Mesodermal cell (in vitro differentiated cells): Measurements from ENCODE around the gene STAB2.

Experiments used
- H3K27ac ChIP-seq: 2 replicates; pipeline ENCODE4 v1.7.0; 2013; ENCODE audit warnings: mild to moderate bottlenecking, low read depth, low read length, moderate library complexity; ENCODE audit not compliant: severe bottlenecking
- H3K36me3 ChIP-seq: 2 replicates; pipeline ENCODE4 v1.7.1; 2013; ENCODE audit warnings: mild to moderate bottlenecking, low read length, moderate library complexity; ENCODE audit not compliant: control insufficient read depth, insufficient read depth
- H3K4me1 ChIP-seq: one replicate; pipeline ENCODE4 v1.7.1; 2013; ENCODE audit warnings: mild to moderate bottlenecking, low read length; ENCODE audit not compliant: insufficient read depth, control insufficient read depth, poor library complexity, severe bottlenecking
- H3K4me3 ChIP-seq: 2 replicates; pipeline ENCODE4 v1.7.0; 2013; ENCODE audit warnings: low read length, control low read depth, mild to moderate bottlenecking; ENCODE audit not compliant: insufficient read depth, poor library complexity, severe bottlenecking; ENCODE audit errors: extremely low read depth
- H3K9me3 ChIP-seq: 2 replicates; pipeline ENCODE4 v1.7.1; 2013; ENCODE audit warnings: mild to moderate bottlenecking, low read length, moderate library complexity; ENCODE audit not compliant: control insufficient read depth
- WGBS, 2 experiments: methylation state at CpG; one replicate each; pipeline ENCODE4 v1.1.5; 2013; ENCODE audit warnings: missing lambda C conversion rate in 2 of 2; ENCODE audit not compliant: insufficient coverage in 2 of 2; 5-methylcytosine and 5-hydroxymethylcytosine counted together

The STAB2 gene

GRCh38 chr12:103558879-103559278, 28.2 kb upstream of the STAB2 start:
- Histone ChIP-seq H3K9me3 (peaks cover 3% of the 10 kb centered on the region), H3K4me1 (peaks cover 15% of the 10 kb centered on the region), H3K27ac (no peak overlapping the region), H3K4me3 (no peak overlapping the region), H3K36me3 (no peaks in the 10 kb centered on the region)
- 100% methylated on average over 1 of the region's 1 CpG for WGBS, 2 experiments

- peaks cover 15% of the 10 kb centered on the region for H3K4me1 ChIP-seq
- H3K27ac ChIP-seq: peak overlapping the region; percentile 95
- no peak overlapping the region for H3K4me3 ChIP-seq
- 70 to 83% methylated on average over 2 of the region's 2 CpGs for WGBS, 2 experiments
- no peaks in the 10 kb centered on the region for H3K9me3 ChIP-seq
- no peaks in the 10 kb centered on the region for H3K36me3 ChIP-seq
Measured at GRCh38 chr12:103560604-103561101, 26.4 kb upstream of the STAB2 start.

GRCh38 chr12:103561174-103561573, 25.9 kb upstream of the STAB2 start:
- Histone ChIP-seq H3K36me3 (no peaks in the 10 kb centered on the region), H3K4me3 (no peak overlapping the region), H3K4me1 (peaks cover 15% of the 10 kb centered on the region), H3K27ac (peak overlapping the region; percentile 95), H3K9me3 (peaks cover 2% of the 10 kb centered on the region)
- 70 to 75% methylated on average over 4 to 5 of the region's 5 CpGs for WGBS, 2 experiments

- Histone ChIP-seq H3K9me3 (peaks cover 5% of the 10 kb centered on the region), H3K27ac (no peak overlapping the region), H3K4me3 (no peak overlapping the region), H3K4me1 (peaks cover 5% of the 10 kb centered on the region), H3K36me3 (no peaks in the 10 kb centered on the region)
- no CpG with 5 or more reads among the region's 1 CpG for WGBS, 2 experiments
Measured at GRCh38 chr12:103566398-103566797, 20.7 kb upstream of the STAB2 start.

GRCh38 chr12:103569278-103569677, 17.8 kb upstream of the STAB2 start:
- Histone ChIP-seq H3K4me3 (no peak overlapping the region), H3K4me1 (peaks cover 4% of the 10 kb centered on the region), H3K9me3 (peaks cover 5% of the 10 kb centered on the region), H3K36me3 (no peaks in the 10 kb centered on the region), H3K27ac (no peak overlapping the region)
- 83 to 100% methylated on average over 1 of the region's 1 CpG for WGBS, 2 experiments

GRCh38 chr12:103571286-103571685, 15.8 kb upstream of the STAB2 start:
- Histone ChIP-seq H3K4me3 (no peak overlapping the region), H3K9me3 (peaks cover 2% of the 10 kb centered on the region), H3K36me3 (no peaks in the 10 kb centered on the region), H3K4me1 (peaks cover 4% of the 10 kb centered on the region), H3K27ac (peak overlapping the region; percentile 70)
- whole genome bisulfite sequencing, 2 experiments: 9 to 30% methylated on average over 13 to 16 of the region's 18 CpGs

GRCh38 chr12:103572312-103573045, 14.6 kb upstream of the STAB2 start:
- H3K36me3 ChIP-seq: no peaks in the 10 kb centered on the region
- no peak overlapping the region for H3K4me3 ChIP-seq
- H3K4me1 ChIP-seq: peaks cover 4% of the 10 kb centered on the region
- WGBS, 2 experiments: 93 to 100% methylated on average over 2 to 3 of the region's 4 CpGs
- H3K9me3 ChIP-seq: no peaks in the 10 kb centered on the region
- no peak overlapping the region for H3K27ac ChIP-seq

- Histone ChIP-seq H3K9me3 (no peaks in the 10 kb centered on the region), H3K27ac (no peak overlapping the region), H3K36me3 (no peaks in the 10 kb centered on the region), H3K4me1 (peaks cover 4% of the 10 kb centered on the region), H3K4me3 (no peak overlapping the region)
- 90 to 94% methylated on average over 3 of the region's 3 CpGs for WGBS, 2 experiments
Measured at GRCh38 chr12:103573185-103573584, 13.9 kb upstream of the STAB2 start.

- no peaks in the 10 kb centered on the region for H3K4me1 ChIP-seq
- H3K4me3 ChIP-seq: no peak overlapping the region
- H3K27ac ChIP-seq: no peak overlapping the region
- no peaks in the 10 kb centered on the region for H3K9me3 ChIP-seq
- WGBS, 2 experiments: 83% methylated on average over 1 of the region's 2 CpGs; no CpG with 5 or more reads in 1 of the 2 experiments
- H3K36me3 ChIP-seq: no peaks in the 10 kb centered on the region
Measured at GRCh38 chr12:103578926-103579325, 8.1 kb upstream of the STAB2 start.

- Histone ChIP-seq H3K4me3 (no peak overlapping the region), H3K27ac (no peak overlapping the region), H3K4me1 (no peaks in the 10 kb centered on the region), H3K36me3 (no peaks in the 10 kb centered on the region), H3K9me3 (no peaks in the 10 kb centered on the region)
- 82% methylated on average over 1 of the region's 1 CpG; no CpG with 5 or more reads in 1 of the 2 experiments for WGBS, 2 experiments
Measured at GRCh38 chr12:103580026-103580425, 7.0 kb upstream of the STAB2 start.

- no peak overlapping the region for H3K4me3 ChIP-seq
- no peaks in the 10 kb centered on the region for H3K4me1 ChIP-seq
- no peaks in the 10 kb centered on the region for H3K36me3 ChIP-seq
- no peak overlapping the region for H3K27ac ChIP-seq
- H3K9me3 ChIP-seq: no peaks in the 10 kb centered on the region
- WGBS, 2 experiments: 100% methylated on average over 1 of the region's 1 CpG; no CpG with 5 or more reads in 1 of the 2 experiments
Measured at GRCh38 chr12:103583008-103583407, 4.1 kb upstream of the STAB2 start.
